ENCODE measurements around the gene SLC16A5. TPM values are rescaled to one million over a fixed set of nuclear protein-coding genes. Genes with fewer than 3 reads are reported as not detected.
"Not testable (repeated sequence)": the region's sequence is repeated elsewhere in the genome, so short reads cannot be mapped to it uniquely, and the experiment has no call there.

The SLC16A5 gene
- total RNA-seq, 1 experiment from 2014 or later, result 17.1 TPM

DNA sequence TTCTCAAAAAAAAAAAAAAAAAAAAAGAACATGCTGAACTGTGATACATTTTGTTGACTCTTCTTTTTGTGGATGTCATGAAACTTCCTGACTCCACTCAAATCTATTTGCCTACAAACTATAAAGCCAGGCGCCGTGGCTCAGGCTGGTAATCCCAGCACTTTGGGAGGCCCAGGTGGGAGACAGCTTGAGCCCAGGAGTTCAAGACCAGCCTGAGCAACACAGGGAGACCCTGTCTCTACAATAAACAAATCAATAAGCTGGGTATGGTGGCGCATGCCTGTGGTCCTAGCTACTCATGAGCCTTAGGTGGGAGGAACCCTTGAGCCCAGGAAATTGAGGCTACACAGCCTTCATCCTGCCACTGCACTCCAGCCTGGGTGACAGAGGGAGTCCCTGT, 45.2 kb downstream of the SLC16A5 start:
- no peaks in the 10 kb centered on the region for H3K9me3 ChIP-seq (ENCODE audit: control insufficient read depth, low read depth, low read length)
- no peak overlapping the region for H2BK12ac ChIP-seq (ENCODE audit: insufficient read length, low read depth, low read length)
- peaks cover 5 to 10% of the 10 kb centered on the region in 2 experiments for H3K4me1 Mint-ChIP-seq
- H4K5ac ChIP-seq (ENCODE audit: insufficient read length, low read depth, low read length), result no peak overlapping the region
- H3K79me1 ChIP-seq (ENCODE audit: insufficient read depth, low read depth, low read length, poor library complexity, severe bottlenecking), result no peaks in the 10 kb centered on the region
- no peaks in the 10 kb centered on the region for H3K27me3 ChIP-seq (ENCODE audit: insufficient read depth, low read length)
- H2BK5ac ChIP-seq (ENCODE audit: insufficient read length, low read length), result no peak overlapping the region
- no peak overlapping the region for H2BK20ac ChIP-seq (ENCODE audit: low read depth, low read length, poor library complexity, severe bottlenecking)
- no CpG with 5 or more reads among the region's 3 CpGs for WGBS (ENCODE audit: extremely low coverage, insufficient read length, low lambda C conversion rate)
- H3K36me3 Mint-ChIP-seq (ENCODE audit: insufficient read depth in 1 of 3, low read depth in 3 of 3), result peaks cover 13 to 45% (median 39%) of the 10 kb centered on the region in 3 experiments
- H3K56ac ChIP-seq (ENCODE audit: insufficient read length, low read depth, low read length), result no peak overlapping the region
- peak overlapping the region in 1 of 3 experiments; percentile 28; a peak in 2 of 7 replicates for H3K27ac Mint-ChIP-seq
- H3K23me2 ChIP-seq (ENCODE audit: insufficient read length, low read depth, low read length, poor library complexity, severe bottlenecking), result peaks cover 8% of the 10 kb centered on the region
- H3K18ac ChIP-seq (ENCODE audit: insufficient read length, low read depth, low read length), result no peak overlapping the region
- no peak overlapping the region for H2AFZ ChIP-seq (ENCODE audit: low read length)
- H3T11ph ChIP-seq (ENCODE audit: low read length), result no peak overlapping the region
- H2BK15ac ChIP-seq (ENCODE audit: low read depth, low read length), result no peak overlapping the region
- H3K79me2 ChIP-seq (ENCODE audit: insufficient read depth, low read length), result no peaks in the 10 kb centered on the region
- DNase-seq, result no peak
- H3K4me2 ChIP-seq (ENCODE audit: insufficient read depth, insufficient read length, low read length), result no peak overlapping the region
- no peak overlapping the region for H4K8ac ChIP-seq (replicated peaks; ENCODE audit: insufficient read length, low read depth, low read length)
- H4K20me1 ChIP-seq (ENCODE audit: control insufficient read depth, insufficient read depth, insufficient read length), result peaks cover 4% of the 10 kb centered on the region
- no peak overlapping the region for H3K27ac ChIP-seq (ENCODE audit: insufficient read length, low read depth, low read length)
- H3K4ac ChIP-seq (ENCODE audit: low read depth, low read length), result no peak overlapping the region
- no peaks in the 10 kb centered on the region; the same call in 1 of the 2 replicates for H3K27me3 Mint-ChIP-seq (ENCODE audit: low read depth)
- TF ChIP-seq, protein P1, sequence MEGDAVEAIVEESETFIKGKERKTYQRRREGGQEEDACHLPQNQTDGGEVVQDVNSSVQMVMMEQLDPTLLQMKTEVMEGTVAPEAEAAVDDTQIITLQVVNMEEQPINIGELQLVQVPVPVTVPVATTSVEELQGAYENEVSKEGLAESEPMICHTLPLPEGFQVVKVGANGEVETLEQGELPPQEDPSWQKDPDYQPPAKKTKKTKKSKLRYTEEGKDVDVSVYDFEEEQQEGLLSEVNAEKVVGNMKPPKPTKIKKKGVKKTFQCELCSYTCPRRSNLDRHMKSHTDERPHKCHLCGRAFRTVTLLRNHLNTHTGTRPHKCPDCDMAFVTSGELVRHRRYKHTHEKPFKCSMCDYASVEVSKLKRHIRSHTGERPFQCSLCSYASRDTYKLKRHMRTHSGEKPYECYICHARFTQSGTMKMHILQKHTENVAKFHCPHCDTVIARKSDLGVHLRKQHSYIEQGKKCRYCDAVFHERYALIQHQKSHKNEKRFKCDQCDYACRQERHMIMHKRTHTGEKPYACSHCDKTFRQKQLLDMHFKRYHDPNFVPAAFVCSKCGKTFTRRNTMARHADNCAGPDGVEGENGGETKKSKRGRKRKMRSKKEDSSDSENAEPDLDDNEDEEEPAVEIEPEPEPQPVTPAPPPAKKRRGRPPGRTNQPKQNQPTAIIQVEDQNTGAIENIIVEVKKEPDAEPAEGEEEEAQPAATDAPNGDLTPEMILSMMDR (conservative IDR thresholded peaks at IDR 0.05), result no peak
- H3K23ac ChIP-seq (ENCODE audit: insufficient read length, low read depth, low read length), result no peak overlapping the region
- H2AK5ac ChIP-seq (ENCODE audit: insufficient read length, low read length), result no peak overlapping the region
- no peak overlapping the region for H3K9ac ChIP-seq (ENCODE audit: extremely low read depth, insufficient read length, low read length)
- H2BK120ac ChIP-seq (ENCODE audit: low read depth, low read length, poor library complexity, severe bottlenecking), result no peak overlapping the region
- no peak overlapping the region for H4K91ac ChIP-seq (ENCODE audit: insufficient read length, low read depth, low read length)
- no peaks in the 10 kb centered on the region for H3K4me1 ChIP-seq (ENCODE audit: insufficient read depth, low read length)
- H3K4me3 Mint-ChIP-seq, result peak overlapping the region; percentile 9 to 14; a peak in 1 of 5 replicates
- H3K9me3 Mint-ChIP-seq, result no peaks in the 10 kb centered on the region
- no peak overlapping the region for H3K14ac ChIP-seq (ENCODE audit: insufficient read depth, low read length)

DNA sequence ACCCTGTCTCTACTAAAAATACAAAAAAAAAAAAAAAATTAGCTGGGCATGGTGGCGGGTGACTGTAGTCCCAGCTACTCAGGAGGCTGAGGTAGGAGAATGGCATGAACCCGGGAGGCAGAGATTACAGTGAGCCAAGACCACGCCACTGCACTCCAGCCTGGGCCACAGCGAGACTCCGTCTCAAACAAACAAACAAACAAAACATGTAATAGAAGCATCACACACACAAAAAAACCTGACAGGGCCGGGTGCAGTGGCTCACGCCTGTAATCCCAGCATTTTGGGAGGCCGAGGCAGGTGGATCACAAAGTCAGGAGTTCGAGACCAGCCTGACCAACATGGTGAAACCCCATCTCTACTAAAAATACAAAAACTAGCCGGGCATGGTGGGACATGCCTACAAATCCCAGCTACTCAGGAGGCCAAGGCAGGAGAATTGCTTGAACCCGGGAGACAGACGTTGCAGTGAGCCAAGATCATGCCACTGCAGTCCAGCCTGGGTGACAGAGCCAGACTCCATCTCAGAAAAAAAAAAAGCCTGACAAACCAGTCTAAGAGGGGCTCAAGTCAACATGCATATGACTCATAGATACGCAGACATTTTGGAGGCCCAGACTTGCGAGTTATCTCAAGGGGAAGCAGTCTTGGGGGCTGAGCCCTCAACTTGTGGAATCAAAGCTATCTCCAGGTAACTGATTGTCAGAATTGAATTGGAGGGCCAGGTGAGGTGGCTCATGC, 46.0 kb downstream of the SLC16A5 start:
- not testable (repeated sequence) for H3K9me3 Mint-ChIP-seq; H2AK5ac ChIP-seq (ENCODE audit: insufficient read length, low read length); H2BK12ac ChIP-seq (ENCODE audit: insufficient read length, low read depth, low read length); H3K14ac ChIP-seq (ENCODE audit: insufficient read depth, low read length); H3K9me3 ChIP-seq (ENCODE audit: control insufficient read depth, low read depth, low read length); H3K9ac ChIP-seq (ENCODE audit: extremely low read depth, insufficient read length, low read length); H4K8ac ChIP-seq (replicated peaks; ENCODE audit: insufficient read length, low read depth, low read length); H3K23me2 ChIP-seq (ENCODE audit: insufficient read length, low read depth, low read length, poor library complexity, severe bottlenecking); H4K20me1 ChIP-seq (ENCODE audit: control insufficient read depth, insufficient read depth, insufficient read length); H2BK5ac ChIP-seq (ENCODE audit: insufficient read length, low read length); H2BK120ac ChIP-seq (ENCODE audit: low read depth, low read length, poor library complexity, severe bottlenecking); H3K27me3 ChIP-seq (ENCODE audit: insufficient read depth, low read length); H3K56ac ChIP-seq (ENCODE audit: insufficient read length, low read depth, low read length); H3K23ac ChIP-seq (ENCODE audit: insufficient read length, low read depth, low read length); H4K5ac ChIP-seq (ENCODE audit: insufficient read length, low read depth, low read length); H3K18ac ChIP-seq (ENCODE audit: insufficient read length, low read depth, low read length); H3K4me2 ChIP-seq (ENCODE audit: insufficient read depth, insufficient read length, low read length); H2AFZ ChIP-seq (ENCODE audit: low read length); H3K4ac ChIP-seq (ENCODE audit: low read depth, low read length); H3T11ph ChIP-seq (ENCODE audit: low read length); H3K27ac ChIP-seq (ENCODE audit: insufficient read length, low read depth, low read length); H2BK20ac ChIP-seq (ENCODE audit: low read depth, low read length, poor library complexity, severe bottlenecking); H3K4me1 ChIP-seq (ENCODE audit: insufficient read depth, low read length); H4K91ac ChIP-seq (ENCODE audit: insufficient read length, low read depth, low read length); H2BK15ac ChIP-seq (ENCODE audit: low read depth, low read length); H3K79me1 ChIP-seq (ENCODE audit: insufficient read depth, low read depth, low read length, poor library complexity, severe bottlenecking); H3K27me3 Mint-ChIP-seq (ENCODE audit: low read depth); H3K4me3 Mint-ChIP-seq; DNase-seq; H3K79me2 ChIP-seq (ENCODE audit: insufficient read depth, low read length)
- Mint-ChIP-seq H3K27ac (peak overlapping the region in 1 of 3 experiments; percentile 93; a peak in 3 of 7 replicates), H3K36me3 (ENCODE audit: insufficient read depth in 1 of 3, low read depth in 3 of 3) (peaks cover 11 to 50% (median 43%) of the 10 kb centered on the region in 3 experiments; a peak in 6 of 7 replicates), H3K4me1 (peaks cover 5 to 10% of the 10 kb centered on the region in 2 experiments)
- no CpG with 5 or more reads among the region's 14 CpGs for WGBS (ENCODE audit: extremely low coverage, insufficient read length, low lambda C conversion rate)
